Left cardiac atrium (tissue), 4 donors: ENCODE data around the gene APOBEC4. TPM values are rescaled to one million over a fixed set of nuclear protein-coding genes. Genes with fewer than 3 reads are reported as not detected.
"Not testable (repeated sequence)": the region's sequence is repeated elsewhere in the genome, so short reads cannot be mapped to it uniquely, and the experiment has no call there.

Source experiments
- ATAC-seq, 2 donors: fragments of 200-7000 bp; cut with Tn5 transposase; one replicate each; pipeline ENCODE4 v1.9.1; 2020; ENCODE audit warnings: mild to moderate bottlenecking in 2 of 2, moderate library complexity in 2 of 2
- DNase-seq: peaks from one replicate; pipeline ENCODE4 v3.0.0-alpha.2; 2020
- intact Hi-C, 2 donors: fragments of 100-400 bp; cut with DNase I; formaldehyde crosslinking; loops; one replicate each; pipeline versions ENCODE4 v1.14.1 to v1.15.1; 2022 to 2023
- long read RNA-seq: library from polyadenylated mRNA; unstranded; transcript quantifications from one replicate; pipeline ENCODE4 v2.0.0, GENCODE V29; 2021
- total RNA-seq, 2 donors: library from RNA; stranded (reverse); fragmentation: NEBNext Ultra II Directional; extraction: Animal tissue kit (Norgen Biotek cat#: 25700); gene quantifications; one replicate each; pipeline ENCODE4 v1.2.1, GENCODE V29; 2021
- donor health status: DM: no; HTN: yes; CAD: no.
- donor health status: DM: no; HTN: yes; CAD: no; lungs with severe emphysema.
- donor health status: DM: yes; HTN: yes; CAD: no.
- donor health status: Dilated cardiomyopathy.

Gene APOBEC4
- not detected for total RNA-seq
- long read RNA-seq: 0 reads

- intact Hi-C loops: loop anchor here in 1 of 2 donors (5.0 kb wide), 1 partner anchor 264 kb away; no protein-coding TSS in a partner anchor
- DNase-seq: no peak
- peak in 1 of 2 donors; percentile 22 for ATAC-seq
Measured at GRCh38 chr1:183652547-183653461, at the start of gene APOBEC4. Gene APOBEC4 (minus strand): TSS chr1:183653316. CDS start chr1:183648781, 4,535 bp downstream.

- no peak for DNase-seq
- intact Hi-C loops: no loop called here
- no peak for ATAC-seq
Measured at GRCh38 chr1:183702813-183703198, 49.7 kb upstream of the APOBEC4 start.

- intact Hi-C loops: no loop called here
- no peak for DNase-seq
- ATAC-seq: no peak
Measured at GRCh38 chr1:183702087-183702812, 49.1 kb upstream of the APOBEC4 start.

GRCh38 chr1:183699616-183700160 is 46.6 kb upstream of the APOBEC4 start:
- intact Hi-C loops: loop anchor here in 1 of 2 donors (10.0 kb wide), 1 partner anchor 55 kb away; no protein-coding TSS in a partner anchor
- DNase-seq: no peak
- ATAC-seq: no peak

- intact Hi-C loops: loop anchor here in 1 of 2 donors (10.0 kb wide), 1 partner anchor 53 kb away; no protein-coding TSS in a partner anchor
- DNase-seq: no peak
- ATAC-seq: no peak
Measured at GRCh38 chr1:183697814-183698590, 44.9 kb upstream of the APOBEC4 start.

GRCh38 chr1:183696981-183697380 is 43.9 kb upstream of the APOBEC4 start:
- intact Hi-C loops: loop anchor here in 1 of 2 donors (10.0 kb wide), 1 partner anchor 52 kb away; no protein-coding TSS in a partner anchor
- ATAC-seq (no peak), DNase-seq (no peak)

- DNase-seq: no peak
- ATAC-seq: peak in 1 of 2 donors; percentile 51
- intact Hi-C loops: loop anchor here in 1 of 2 donors (10.0 kb wide), 1 partner anchor 50 kb away; no protein-coding TSS in a partner anchor
Measured at GRCh38 chr1:183694755-183695154, 41.6 kb upstream of the APOBEC4 start.

- intact Hi-C loops: loop anchor here in 1 of 2 donors (10.0 kb wide), 1 partner anchor 49 kb away; no protein-coding TSS in a partner anchor
- no peak for DNase-seq
- peak; percentile 73 to 94 for ATAC-seq
Measured at GRCh38 chr1:183694066-183694465, 41.0 kb upstream of the APOBEC4 start.

GRCh38 chr1:183693521-183693920 is 40.4 kb upstream of the APOBEC4 start:
- intact Hi-C loops: loop anchor here in 1 of 2 donors (10.0 kb wide), 1 partner anchor 49 kb away; no protein-coding TSS in a partner anchor
- DNase-seq (no peak), ATAC-seq (no peak)

- intact Hi-C loops: loop anchor here in 1 of 2 donors (10.0 kb wide), 1 partner anchor 45 kb away; no protein-coding TSS in a partner anchor
- ATAC-seq: no peak
- DNase-seq: no peak
Measured at GRCh38 chr1:183689762-183690204, 36.7 kb upstream of the APOBEC4 start.

GRCh38 chr1:183688341-183689060 is 35.4 kb upstream of the APOBEC4 start:
- ATAC-seq: no peak
- intact Hi-C loops: no loop called here
- no peak for DNase-seq

- DNase-seq (no peak), ATAC-seq (no peak)
- intact Hi-C loops: no loop called here
Measured at GRCh38 chr1:183687546-183688304, 34.6 kb upstream of the APOBEC4 start.

- no peak for ATAC-seq
- no peak for DNase-seq
- intact Hi-C loops: no loop called here
Measured at GRCh38 chr1:183686229-183686628, 33.1 kb upstream of the APOBEC4 start.

GRCh38 chr1:183685112-183685713 is 32.1 kb upstream of the APOBEC4 start:
- intact Hi-C loops: no loop called here
- ATAC-seq (peak in 1 of 2 donors; percentile 70), DNase-seq (no peak)

GRCh38 chr1:183679363-183679762 is 26.2 kb upstream of the APOBEC4 start:
- DNase-seq, ATAC-seq, intact Hi-C loops: not testable (repeated sequence)

- DNase-seq: no peak
- intact Hi-C loops: no loop called here
- no peak for ATAC-seq
Measured at GRCh38 chr1:183678819-183679218, 25.7 kb upstream of the APOBEC4 start.
